B cell (primary cell): ENCODE measurements around the gene GRM4.

Experiments used
- EZH2 ChIP-seq: IDR thresholded peaks from 2 replicates; pipeline ENCODE4 v1.6.1; 2012; ENCODE audit warnings: borderline replicate concordance, low read depth, mild to moderate bottlenecking, moderate library complexity, low read length; ENCODE audit not compliant: insufficient read depth, poor library complexity, severe bottlenecking
- TF ChIP-seq, protein P1 (sequence below): fragments of 200-600 bp; IDR thresholded peaks from one replicate; pipeline ENCODE4 v1.8.0; 2022; ENCODE audit warnings: antibody characterized with exemption, mild to moderate bottlenecking

- TF ChIP-seq, protein P1, sequence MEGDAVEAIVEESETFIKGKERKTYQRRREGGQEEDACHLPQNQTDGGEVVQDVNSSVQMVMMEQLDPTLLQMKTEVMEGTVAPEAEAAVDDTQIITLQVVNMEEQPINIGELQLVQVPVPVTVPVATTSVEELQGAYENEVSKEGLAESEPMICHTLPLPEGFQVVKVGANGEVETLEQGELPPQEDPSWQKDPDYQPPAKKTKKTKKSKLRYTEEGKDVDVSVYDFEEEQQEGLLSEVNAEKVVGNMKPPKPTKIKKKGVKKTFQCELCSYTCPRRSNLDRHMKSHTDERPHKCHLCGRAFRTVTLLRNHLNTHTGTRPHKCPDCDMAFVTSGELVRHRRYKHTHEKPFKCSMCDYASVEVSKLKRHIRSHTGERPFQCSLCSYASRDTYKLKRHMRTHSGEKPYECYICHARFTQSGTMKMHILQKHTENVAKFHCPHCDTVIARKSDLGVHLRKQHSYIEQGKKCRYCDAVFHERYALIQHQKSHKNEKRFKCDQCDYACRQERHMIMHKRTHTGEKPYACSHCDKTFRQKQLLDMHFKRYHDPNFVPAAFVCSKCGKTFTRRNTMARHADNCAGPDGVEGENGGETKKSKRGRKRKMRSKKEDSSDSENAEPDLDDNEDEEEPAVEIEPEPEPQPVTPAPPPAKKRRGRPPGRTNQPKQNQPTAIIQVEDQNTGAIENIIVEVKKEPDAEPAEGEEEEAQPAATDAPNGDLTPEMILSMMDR: no peak
- no peak for TF ChIP-seq EZH2
Observed at GRCh38 chr6:34174846-34175399, 29.0 kb upstream of the GRM4 start.
